Measurements from ENCODE around the gene DYNLL1. TPM values are rescaled to one million over a fixed set of nuclear protein-coding genes. Genes with fewer than 3 reads are reported as not detected.
A peak's percentile ranks its signal among the peaks of the same experiment; 100 is the strongest.

DYNLL1 gene
- total and polyA plus RNA-seq, 2 of the 13 experiments (the other 11 are each of a cell fraction or from before 2014, with no cell fraction given) = 271 to 294 TPM

GRCh38 chr12:120495731-120496412 is at the start of gene DYNLL1 (continued):
- TF ChIP-seq ZHX2 (IDR thresholded peaks at IDR 0.05; ENCODE audit: low read depth) (peak; percentile 36; the same call in 1 of the 2 replicates), ZHX2 (CRISPR knock-in tag; IDR thresholded peaks at IDR 0.05; ENCODE audit: borderline replicate concordance) (no peak), ZNF138 (CRISPR knock-in tag; IDR thresholded peaks at IDR 0.05; ENCODE audit: low read depth) (no peak), ZSCAN22 (CRISPR knock-in tag; IDR thresholded peaks at IDR 0.05) (no peak), ZNF75D (CRISPR knock-in tag; IDR thresholded peaks at IDR 0.05; ENCODE audit: borderline replicate concordance) (no peak), KIAA2018 (CRISPR knock-in tag; IDR thresholded peaks at IDR 0.05; ENCODE audit: borderline replicate concordance) (no peak), ZNF619 (CRISPR knock-in tag; IDR thresholded peaks at IDR 0.05) (no peak), ZNF501 (CRISPR knock-in tag; IDR thresholded peaks at IDR 0.05) (peak; percentile 47; the same call in 1 of the 2 replicates), SAFB2 (CRISPR knock-in tag; IDR thresholded peaks at IDR 0.05; ENCODE audit: borderline replicate concordance, low read depth) (no peak), SALL2 (CRISPR knock-in tag; IDR thresholded peaks at IDR 0.05) (0 out of 2 replicates have a peak, but pooled peaks have one; percentile 69), NCOR1 (IDR thresholded peaks at IDR 0.05; ENCODE audit: borderline replicate concordance, low read length) (no peak), STAG1 (CRISPR knock-in tag; IDR thresholded peaks at IDR 0.05) (no peak), KLF15 (CRISPR knock-in tag; IDR thresholded peaks at IDR 0.05; ENCODE audit: borderline replicate concordance) (0 out of 2 replicates have a peak, but pooled peaks have one; percentile 59), ZNF878 (CRISPR knock-in tag; IDR thresholded peaks at IDR 0.05) (no peak), SRSF1 (optimal IDR thresholded peaks at IDR 0.05; ENCODE audit: low read depth, low read length) (no peak), SRY (CRISPR knock-in tag; IDR thresholded peaks at IDR 0.05) (peak; percentile 88)
